ENCODE data around the gene CNOT9. TPM values are rescaled to one million over a fixed set of nuclear protein-coding genes. Genes with fewer than 3 reads are reported as not detected.
A peak's percentile ranks its signal among the peaks of the same experiment; 100 is the strongest.

CNOT9 gene
- total RNA-seq, 1 donor: 57.4 TPM

DNA sequence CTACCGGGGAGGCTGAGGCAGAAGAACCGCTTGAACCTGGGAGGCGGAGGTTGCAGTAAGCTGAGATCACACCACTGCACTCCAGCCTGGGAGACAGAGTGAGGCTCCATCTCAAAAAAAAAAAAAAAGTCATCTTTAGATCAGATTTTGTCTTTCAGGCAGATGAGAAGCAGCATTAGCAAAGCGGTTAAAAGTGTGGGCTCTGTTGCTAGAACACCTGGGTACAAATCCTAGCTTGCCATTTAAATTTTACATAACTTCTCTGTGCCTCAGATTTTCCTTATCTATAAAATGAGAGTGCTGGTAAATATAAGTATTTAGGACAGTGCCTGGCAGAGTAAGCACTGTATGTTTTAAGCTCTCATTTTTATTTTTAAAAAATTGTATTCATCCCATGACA lies 8.2 kb downstream of the CNOT9 start:
- no peak for DNase-seq (ENCODE audit: low read depth in 2 of 3, low spot score in 2 of 3)

DNA sequence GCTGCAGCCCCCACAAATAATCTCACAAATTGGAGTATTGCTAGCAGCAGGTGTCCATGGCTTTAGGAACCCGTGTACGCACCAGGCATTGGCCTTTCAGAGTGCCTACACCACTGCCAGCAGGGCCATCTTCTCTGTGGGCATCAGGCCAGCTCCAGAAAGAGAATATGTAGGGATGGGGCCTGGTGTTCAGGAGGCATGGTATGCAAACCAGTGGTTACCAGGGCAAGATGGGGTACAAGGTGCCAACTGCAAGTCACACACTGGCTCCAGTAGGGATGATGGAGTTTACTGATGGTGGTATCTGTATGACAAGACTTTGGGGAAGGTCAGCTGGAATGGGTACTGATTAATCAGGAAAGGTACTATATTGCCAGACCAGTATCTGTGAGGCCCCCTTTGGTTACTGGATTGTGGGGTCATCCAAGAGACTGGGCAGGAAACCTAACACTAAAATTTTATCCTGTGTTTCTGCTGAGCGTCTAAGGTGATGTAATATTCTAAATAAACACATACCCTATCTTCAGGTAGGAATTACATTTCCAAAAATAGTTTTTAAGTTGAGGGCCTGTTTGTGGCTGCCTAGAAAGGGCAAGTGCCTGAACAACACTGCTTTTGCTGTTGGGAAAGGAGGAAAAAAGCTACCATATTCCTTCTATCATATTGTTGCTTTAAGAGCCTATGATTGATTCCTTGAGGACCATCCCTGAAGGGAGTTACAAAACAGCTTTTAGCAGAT lies 9.0 kb downstream of the CNOT9 start:
- DNase-seq (ENCODE audit: low read depth in 2 of 3, low spot score in 2 of 3): no peak

DNA sequence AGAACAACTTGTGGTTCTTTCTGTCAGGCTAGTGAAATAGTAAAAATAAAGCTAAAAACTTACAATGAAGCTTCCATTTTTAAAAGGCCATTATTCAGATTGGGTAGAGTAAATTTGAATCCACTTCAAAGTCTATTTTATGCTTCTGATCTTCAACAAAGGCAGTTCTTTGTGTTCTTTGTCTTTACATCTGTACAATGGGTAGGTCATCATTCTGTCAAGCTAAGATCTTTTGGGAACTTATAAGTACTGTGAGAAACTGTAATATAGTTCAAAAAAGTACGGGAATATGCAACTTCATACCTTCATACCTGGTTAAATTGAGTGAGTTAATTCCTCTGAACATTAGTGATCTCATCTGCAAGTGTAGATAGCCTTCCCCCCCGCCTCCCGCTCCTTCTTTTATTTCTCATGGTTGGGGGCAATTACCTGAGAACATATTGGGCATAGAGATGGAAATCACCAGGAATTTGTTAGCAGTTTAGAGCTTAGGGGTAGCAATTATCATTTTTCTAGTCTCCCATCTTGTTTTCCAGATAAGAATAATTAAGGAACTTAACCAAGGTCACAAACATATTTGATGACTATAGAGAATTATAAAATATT lies 9.7 kb downstream of the CNOT9 start:
- DNase-seq (ENCODE audit: low read depth in 2 of 3, low spot score in 2 of 3): no peak

GRCh38 chr2:218582076-218582475 lies 13.4 kb downstream of the CNOT9 start:
- no peak for DNase-seq (ENCODE audit: low read depth in 2 of 3, low spot score in 2 of 3)

GRCh38 chr2:218583983-218584850 lies 15.6 kb downstream of the CNOT9 start:
- no peak for DNase-seq (ENCODE audit: low read depth in 2 of 3, low spot score in 2 of 3)

DNA sequence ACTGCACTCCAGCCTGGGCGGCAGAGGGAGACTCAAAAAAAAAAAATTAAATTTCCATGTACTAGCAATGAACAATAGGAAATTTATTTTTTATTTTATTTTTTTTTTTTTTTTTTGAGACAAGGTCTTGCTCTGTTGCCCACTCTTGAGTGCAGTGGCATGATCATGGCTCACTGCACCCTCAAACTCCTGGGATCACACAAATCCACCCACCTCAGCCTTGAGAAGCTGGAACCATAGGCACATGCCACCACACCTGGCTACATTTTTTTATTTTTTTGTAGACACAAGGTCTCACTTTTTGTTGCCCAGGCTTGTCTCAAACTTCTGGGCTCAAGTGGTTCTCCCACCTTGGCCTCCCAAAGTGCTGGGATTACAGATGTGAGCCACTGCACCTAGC lies 16.9 kb downstream of the CNOT9 start:
- DNase-seq (ENCODE audit: low read depth in 2 of 3, low spot score in 2 of 3): no peak

DNA sequence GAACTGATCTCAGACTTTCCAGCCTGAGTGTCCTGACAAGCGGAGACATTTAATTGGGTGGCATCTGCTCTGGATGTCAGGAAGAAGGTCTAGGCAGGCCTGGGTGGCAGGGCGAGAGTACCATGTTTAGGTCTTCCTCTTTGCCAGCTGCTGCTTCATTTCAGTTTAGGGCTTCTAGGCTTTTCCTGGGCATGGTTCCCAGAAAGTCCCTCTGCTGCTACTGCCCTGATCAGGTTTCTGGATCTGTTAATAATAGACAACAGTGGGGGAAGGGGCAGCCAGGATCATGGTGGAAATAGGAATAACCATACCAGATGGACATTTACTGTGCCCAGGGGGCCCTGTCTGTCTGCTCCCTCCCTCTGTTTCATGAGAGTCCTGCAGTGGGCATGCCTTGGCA lies 36.8 kb downstream of the CNOT9 start:
- DNase-seq (ENCODE audit: low read depth in 2 of 3, low spot score in 2 of 3): no peak

GRCh38 chr2:218607436-218608115 lies 38.9 kb downstream of the CNOT9 start, which contains the start of gene PLCD4:
Gene PLCD4, plus strand, starts transcription at chr2:218607899. Its CDS starts 7,841 bp downstream, at chr2:218615740.
- DNase-seq (ENCODE audit: low read depth in 2 of 3, low spot score in 2 of 3): no peak

DNA sequence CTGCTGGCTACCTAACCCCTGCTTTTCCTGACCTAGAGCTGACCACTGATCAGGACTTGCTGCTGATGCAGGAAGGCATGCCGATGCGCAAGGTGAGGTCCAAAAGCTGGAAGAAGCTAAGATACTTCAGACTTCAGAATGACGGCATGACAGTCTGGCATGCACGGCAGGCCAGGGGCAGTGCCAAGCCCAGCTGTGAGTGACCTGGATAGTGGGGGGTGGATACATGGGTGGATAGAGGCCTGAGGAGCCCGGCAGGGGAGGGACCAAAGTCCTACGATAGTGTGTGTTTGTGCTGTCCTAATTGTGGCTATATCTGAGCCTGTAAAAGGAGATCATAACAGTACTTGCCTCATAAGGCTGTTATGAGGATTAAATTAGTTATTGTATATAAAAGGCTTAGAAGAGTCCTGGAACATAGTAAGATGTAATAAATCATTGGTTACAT lies 47.3 kb downstream of the CNOT9 start:
- DNase-seq (ENCODE audit: low read depth in 2 of 3, low spot score in 2 of 3): no peak

- DNase-seq (ENCODE audit: low read depth in 2 of 3, low spot score in 2 of 3): no peak
Observed at GRCh38 chr2:218618102-218618860, 49.6 kb downstream of the CNOT9 start.

DNA sequence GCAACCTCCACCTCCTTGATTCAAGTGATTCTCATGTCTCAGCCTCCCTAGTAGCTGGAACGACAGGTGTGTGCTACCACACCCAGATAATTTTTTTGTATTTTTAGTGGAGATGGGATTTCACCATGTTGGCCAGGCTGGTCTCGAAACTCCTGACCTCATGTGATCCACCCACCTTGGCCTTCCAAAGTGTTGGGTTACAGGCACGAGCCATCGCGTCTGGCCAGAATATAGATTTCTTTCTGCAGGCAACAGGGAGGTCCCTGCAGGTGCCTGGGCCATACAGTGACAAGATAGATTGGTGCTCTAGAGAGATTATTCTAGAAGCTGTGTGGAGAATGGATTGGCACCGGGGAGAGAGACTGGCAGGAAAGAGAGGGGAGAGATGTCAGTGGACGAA lies 52.4 kb downstream of the CNOT9 start:
- DNase-seq (ENCODE audit: low read depth in 2 of 3, low spot score in 2 of 3): no peak

GRCh38 chr2:218622606-218623365 lies 54.1 kb downstream of the CNOT9 start:
- no peak for DNase-seq (ENCODE audit: low read depth in 2 of 3, low spot score in 2 of 3)

GRCh38 chr2:218623366-218623705 lies 54.7 kb downstream of the CNOT9 start:
- DNase-seq (ENCODE audit: low read depth in 2 of 3, low spot score in 2 of 3): peak in 1 of 3 donors; percentile 1

GRCh38 chr2:218626369-218626768 lies 57.7 kb downstream of the CNOT9 start:
- no peak for DNase-seq (ENCODE audit: low read depth in 2 of 3, low spot score in 2 of 3)

- DNase-seq (ENCODE audit: low read depth in 2 of 3, low spot score in 2 of 3): no peak
Observed at GRCh38 chr2:218627939-218628338, 59.3 kb downstream of the CNOT9 start.

DNA sequence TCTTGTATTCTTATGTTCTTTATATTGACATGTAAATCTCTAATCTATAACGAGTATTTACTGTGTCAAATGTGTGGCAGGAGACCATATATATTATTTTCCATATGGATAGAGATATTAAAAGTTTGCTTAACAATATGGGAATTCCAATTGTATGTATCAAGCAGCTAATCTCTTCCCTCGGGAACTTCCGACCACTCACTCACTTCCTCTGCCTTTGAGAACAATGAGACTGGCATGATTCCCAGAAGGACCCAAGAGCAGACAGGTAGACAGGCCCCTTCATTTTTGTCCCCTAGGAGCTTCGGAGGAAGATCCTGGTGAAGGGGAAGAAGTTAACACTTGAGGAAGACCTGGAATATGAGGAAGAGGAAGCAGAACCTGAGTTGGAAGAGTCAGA lies 63.2 kb downstream of the CNOT9 start:
- no peak for DNase-seq (ENCODE audit: low read depth in 2 of 3, low spot score in 2 of 3)

DNA sequence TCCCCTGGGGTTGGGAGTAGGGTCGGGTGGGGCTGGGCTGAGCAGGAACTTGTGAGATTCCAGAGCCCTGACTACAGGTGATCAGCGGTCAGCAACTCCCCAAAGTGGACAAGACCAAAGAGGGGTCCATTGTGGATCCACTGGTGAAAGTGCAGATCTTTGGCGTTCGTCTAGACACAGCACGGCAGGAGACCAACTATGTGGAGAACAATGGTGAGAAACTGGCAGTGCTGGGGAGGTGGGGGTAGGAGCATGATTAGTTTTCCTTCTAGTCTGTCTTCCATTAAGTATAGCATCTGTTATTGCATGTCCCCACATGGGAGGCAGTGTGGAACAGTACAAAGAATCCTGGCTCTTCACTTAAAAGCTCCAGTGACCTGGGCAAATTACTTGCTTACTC lies 67.1 kb downstream of the CNOT9 start:
- no peak for DNase-seq (ENCODE audit: low read depth in 2 of 3, low spot score in 2 of 3)

DNA sequence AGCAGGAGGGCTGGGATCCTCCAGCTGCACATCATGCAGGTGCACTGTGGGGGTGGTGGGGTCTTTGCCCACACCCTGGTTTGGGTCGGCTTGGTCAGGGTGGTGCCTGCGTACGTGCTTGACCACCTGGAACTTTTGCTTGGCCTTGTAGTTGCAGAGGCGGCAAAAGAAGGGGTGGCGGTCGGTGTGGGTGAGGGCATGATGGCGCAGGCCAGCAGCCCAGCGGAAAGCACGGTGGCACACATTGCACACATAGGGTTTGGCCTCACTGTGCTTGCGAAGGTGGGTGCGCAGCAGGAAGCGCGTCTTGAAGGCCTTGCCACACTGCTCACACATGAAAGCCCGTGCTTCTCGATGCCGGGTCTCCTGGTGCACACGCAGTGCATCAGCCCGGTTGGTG lies 69.7 kb downstream of the CNOT9 start:
- DNase-seq (ENCODE audit: low read depth in 2 of 3, low spot score in 2 of 3): no peak

GRCh38 chr2:218642121-218642656 lies 73.5 kb downstream of the CNOT9 start:
- no peak for DNase-seq (ENCODE audit: low read depth in 2 of 3, low spot score in 2 of 3)
